Measurements from ENCODE around the gene CNTN4. TPM values are rescaled to one million over a fixed set of nuclear protein-coding genes. Genes with fewer than 3 reads are reported as not detected.

Gene CNTN4
- total RNA-seq, 2 donors from 2014 or later: 9.1 to 16.8 TPM

DNA sequence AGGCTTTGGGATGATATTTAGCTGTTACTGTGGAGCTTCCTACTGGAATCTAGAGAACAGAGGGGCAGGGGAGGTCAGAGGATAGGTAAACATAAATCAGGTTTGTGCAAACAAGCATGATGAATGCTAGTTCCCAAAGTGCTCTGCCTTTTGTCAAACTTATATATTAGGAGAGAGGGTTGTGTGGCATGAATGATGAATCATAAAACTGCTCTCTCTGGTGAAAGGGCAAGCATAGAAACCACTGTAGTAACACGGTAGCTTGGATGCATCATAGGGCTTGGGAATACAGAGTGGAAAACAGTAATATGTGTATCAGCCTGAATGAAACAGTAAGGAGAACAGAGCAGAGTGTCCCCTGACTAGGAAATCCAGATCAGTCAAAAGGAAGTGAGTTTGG is 524.8 kb downstream of the CNTN4 start:
- intact Hi-C loops (cut with DNase I, micrococcal nuclease): no loop called here
- no peak for ATAC-seq
- DNase-seq: no peak

DNA sequence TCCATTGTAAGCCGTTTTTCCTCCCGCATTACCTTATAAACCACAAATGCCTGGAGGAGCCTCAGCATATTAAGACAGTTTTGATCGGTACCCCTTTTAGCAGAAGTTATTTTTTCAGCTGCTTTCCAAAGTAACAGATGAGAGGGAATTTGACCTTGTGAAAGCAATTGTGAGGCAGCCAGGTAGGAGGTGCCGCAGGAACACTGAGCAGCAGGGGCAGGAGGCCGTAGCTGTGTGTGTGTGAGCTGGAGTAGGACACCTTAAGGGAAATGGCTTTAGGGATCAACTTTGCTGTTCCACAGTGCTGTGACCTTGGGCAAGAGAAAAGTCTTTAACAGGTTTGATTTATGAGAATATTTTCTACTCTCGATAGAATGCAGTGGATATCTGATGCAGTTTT is 529.5 kb downstream of the CNTN4 start:
- intact Hi-C loops (cut with DNase I, micrococcal nuclease): no loop called here
- DNase-seq (no peak), ATAC-seq (no peak)

DNA sequence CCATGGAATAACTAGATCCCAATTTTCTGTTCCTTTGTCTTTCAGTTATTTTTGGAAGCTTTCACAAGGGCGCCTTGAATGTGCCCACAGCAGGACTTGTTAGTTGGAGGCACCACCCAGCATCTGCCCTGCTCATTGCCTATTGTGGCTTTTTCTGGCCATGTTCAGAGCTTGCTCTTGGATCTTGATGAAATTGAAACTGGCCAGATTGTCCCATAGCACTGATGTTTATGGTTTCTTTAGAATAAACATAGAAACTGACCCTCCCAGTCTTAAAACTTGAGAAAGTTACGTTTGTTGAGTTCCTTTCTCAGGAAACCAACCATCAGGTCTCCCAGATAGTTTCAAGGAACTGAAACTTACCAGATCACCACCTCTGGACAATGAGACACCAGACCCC is 536.8 kb downstream of the CNTN4 start:
- no peak for DNase-seq
- ATAC-seq: no peak
- intact Hi-C loops (cut with DNase I, micrococcal nuclease): no loop called here

DNA sequence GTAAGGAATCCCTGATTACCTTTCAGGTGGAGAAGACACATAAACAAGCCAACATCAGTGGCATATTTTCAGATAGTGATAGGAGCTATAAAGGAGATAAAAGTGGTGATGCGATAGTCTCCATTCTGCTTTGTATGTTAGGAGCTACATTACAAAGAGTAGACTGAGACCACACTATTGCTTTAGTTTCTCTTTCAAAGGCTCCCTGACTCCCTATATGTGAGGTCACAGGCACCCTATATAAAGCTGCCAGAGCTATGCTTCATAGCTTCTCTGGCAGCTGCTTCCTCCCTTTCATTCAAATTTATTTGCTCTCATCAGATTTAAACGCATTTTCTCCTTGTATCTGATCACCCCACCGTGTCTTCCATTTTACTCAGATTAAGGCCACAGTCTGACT is 544.9 kb downstream of the CNTN4 start:
- DNase-seq (no peak), ATAC-seq (no peak)
- intact Hi-C loops (cut with DNase I, micrococcal nuclease): no loop called here

DNA sequence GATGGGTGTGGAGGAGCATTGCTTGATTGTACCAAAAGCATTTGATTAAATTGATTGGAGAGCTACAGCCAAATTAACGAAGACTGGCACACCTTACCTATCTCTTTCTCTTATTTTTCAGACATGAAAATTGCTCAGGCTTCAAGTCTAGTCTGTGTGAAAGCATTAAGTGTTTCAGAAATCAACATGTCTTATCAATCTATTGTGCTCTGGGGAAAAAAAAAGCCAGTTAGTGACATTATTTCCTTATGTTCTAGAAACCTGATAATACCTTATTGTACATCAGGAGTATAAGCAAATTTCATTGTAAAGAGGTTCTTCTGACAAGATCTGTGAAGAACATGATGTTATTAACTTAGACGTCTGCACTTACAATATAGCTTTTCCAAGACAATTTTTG is 546.3 kb downstream of the CNTN4 start:
- no peak for DNase-seq
- intact Hi-C loops (cut with DNase I, micrococcal nuclease): no loop called here
- ATAC-seq: no peak

DNA sequence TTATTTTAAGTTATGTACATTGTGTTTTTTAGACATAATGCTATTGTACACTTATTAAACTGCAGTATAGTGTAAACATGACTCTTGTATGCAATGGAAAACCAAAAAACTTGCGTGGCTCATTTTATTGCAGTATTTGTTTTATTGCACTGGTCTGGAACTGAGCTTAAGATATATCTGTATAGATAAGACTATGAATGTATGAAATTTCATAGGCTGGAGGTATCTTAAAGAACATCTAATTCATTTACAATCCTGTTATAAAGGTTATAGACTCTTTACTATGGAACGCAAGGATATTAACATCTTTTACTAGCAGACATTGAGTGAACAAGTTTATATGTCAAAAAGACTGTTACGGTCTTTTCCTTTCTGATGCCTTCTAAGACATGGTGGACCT is 552.1 kb downstream of the CNTN4 start:
- DNase-seq: no peak
- intact Hi-C loops (cut with DNase I, micrococcal nuclease): no loop called here
- no peak for ATAC-seq

DNA sequence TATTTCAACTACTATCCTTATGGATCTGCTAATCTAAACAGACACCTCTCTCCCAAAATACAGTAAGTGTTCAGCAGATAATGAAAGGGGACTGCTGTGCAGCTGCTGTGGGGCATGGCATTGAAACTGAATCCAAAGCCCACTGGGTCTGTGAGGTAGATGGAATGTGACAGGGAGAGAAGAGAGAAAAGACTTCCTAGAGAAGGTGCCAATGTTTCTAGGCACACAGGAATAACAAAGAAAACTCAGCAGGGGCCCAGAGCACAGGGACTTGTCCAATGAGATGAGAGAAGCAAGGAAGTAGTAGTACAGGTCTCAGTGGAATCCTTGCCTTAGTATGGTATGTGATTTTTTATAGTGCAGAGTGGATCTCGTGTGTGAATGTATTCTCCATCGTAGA is 553.7 kb downstream of the CNTN4 start:
- intact Hi-C loops (cut with DNase I, micrococcal nuclease): no loop called here
- DNase-seq: no peak
- ATAC-seq: no peak

DNA sequence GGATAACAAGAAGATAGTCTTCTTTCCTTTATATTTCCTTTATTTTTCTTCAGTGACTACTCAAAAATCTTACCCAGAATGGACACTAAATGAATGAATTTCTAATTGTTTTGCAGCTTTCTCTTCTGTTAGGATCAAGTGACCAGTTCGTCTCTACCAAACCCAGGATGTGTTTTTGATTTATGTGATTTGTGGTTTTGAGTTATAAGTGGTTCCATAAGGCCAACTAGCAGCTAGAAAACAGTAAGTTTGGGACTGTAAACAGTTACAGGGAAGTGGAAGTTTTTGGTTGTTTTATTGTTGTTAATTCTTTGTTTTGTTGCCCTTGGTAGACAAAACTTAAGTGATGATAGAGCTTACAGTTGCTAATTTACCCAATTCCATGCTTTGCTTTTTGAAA is 555.0 kb downstream of the CNTN4 start:
- DNase-seq (no peak), ATAC-seq (no peak)
- intact Hi-C loops (cut with DNase I, micrococcal nuclease): no loop called here

DNA sequence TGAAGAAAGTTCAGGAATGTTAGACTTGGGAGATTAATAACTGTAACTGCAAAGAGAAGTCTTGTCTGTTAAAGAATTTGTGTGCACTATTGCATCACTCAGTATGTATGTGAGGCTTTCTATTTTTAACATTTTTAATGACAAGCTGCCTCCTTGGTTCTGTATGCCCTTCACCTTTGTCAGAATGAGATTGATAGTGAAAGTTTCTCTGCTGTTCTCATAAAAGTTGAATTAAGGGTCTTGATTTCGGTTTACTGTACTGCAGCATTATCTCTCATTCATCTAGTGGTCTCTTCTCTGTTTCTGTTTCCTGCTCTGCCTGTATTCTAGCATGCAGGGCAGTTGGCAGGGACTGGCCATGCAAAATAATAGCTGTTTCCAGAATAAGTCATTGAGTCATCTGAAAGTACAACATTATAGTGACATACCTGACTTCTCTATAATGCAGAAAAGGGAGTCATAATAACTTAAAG is 556.6 kb downstream of the CNTN4 start:
- DNase-seq (no peak), ATAC-seq (no peak)
- intact Hi-C loops (cut with DNase I, micrococcal nuclease): no loop called here

DNA sequence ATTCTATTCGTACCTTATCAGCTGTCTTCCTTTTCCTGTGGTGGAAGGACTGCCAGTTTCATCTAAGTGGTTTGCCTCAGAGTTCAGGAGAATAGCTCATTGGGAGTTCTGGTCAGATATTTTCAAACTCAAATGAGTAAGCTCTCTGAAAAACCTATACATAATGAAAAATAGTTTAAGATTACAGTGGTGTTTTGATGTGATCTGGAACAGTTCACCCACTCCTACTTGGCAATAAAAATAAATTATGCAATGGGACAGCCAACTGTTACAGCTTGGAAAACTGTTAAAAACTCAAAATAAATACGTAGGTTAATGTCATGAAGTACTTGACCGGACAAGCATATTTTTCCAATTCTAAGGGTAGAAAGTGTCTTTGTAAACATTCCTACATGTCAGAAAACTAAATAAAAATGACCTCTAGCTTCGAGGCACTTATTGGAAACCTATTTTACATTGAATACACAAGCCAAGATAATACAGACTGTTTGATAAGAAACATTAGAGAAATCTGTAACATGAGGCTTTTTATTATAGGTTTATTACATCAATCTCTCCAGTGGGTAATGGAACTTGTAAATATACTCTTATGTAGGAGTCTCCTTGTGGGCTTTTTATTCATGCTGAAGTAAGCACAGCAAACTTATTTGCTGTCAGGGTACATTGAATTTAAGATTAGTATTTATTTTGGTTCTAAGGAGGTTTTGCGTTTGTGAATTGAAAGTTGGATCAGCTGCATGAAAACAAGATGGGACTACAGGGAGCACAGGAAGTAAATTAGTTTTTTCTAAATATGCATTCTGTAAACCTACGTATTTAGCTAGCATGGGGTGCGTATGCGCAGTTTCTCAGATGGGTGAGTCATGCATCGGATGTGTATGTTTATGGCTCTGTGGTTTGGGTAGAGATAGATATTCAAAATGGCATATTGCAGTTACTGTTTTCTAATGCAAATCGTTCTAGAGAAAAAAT is 558.4 kb downstream of the CNTN4 start:
- no peak for DNase-seq
- ATAC-seq: no peak

DNA sequence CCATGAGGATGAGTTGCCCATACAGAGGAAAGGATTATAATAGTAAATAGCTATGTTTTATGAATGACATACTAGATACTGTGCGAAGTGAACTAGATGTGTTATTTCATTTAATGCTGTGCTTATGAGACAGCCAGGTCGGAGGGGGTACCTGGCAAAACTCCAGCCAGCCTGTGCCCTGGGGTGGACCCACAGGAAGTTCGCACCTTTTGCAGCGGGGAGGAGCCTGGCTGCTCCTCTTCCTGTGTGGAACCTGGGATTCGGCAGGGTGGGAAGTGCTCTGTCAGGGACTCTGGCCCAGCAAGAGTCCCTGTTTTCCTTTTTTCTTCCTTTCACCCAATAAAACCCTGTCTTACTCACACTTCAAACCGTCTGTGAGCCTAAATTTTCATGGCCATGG is 559.3 kb downstream of the CNTN4 start:
- DNase-seq (no peak), ATAC-seq (no peak)
- intact Hi-C loops (cut with DNase I, micrococcal nuclease): no loop called here

More for the DNA sequence above, 558.4 kb downstream of the CNTN4 start:
- intact Hi-C loops (cut with DNase I, micrococcal nuclease): no loop called here

DNA sequence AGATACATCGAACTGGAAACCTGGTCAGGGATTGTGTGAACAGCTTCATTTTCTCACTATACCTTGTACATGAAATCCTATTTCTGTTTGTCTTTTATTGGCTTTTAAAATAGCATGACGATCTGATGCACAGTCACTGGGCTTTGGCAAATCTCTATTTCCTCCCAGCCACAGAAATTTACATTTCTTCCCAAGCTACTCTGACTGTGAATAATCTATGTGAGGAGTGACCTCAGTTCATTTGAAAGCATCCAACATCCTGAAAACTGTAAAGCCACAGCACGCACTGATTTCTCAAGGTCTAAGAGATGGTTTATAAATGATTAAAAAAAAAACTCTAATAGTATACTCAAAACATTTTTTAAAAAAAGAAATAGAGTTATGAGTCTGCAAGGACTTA is 561.2 kb downstream of the CNTN4 start:
- intact Hi-C loops (cut with DNase I, micrococcal nuclease): no loop called here
- ATAC-seq: no peak
- no peak for DNase-seq

DNA sequence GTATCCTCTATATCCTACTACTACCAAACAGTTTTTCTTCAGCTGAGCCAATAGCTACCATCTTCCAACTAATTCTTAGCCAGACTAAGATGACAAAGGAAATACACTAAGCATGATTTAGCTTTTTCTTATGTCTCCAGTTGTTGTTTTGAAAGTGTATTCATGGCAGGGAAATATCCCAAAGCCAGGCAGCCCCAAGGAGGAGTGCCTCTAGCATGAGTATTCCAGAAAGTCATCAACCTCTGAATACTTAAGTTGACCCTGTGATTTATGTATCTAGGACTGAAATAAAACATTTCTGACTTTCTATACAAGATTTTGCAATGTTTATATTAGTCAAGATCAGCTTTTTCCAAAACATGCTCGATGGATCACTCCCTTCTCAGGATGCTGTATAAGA is 562.4 kb downstream of the CNTN4 start:
- no peak for ATAC-seq
- intact Hi-C loops (cut with DNase I, micrococcal nuclease): no loop called here
- no peak for DNase-seq

DNA sequence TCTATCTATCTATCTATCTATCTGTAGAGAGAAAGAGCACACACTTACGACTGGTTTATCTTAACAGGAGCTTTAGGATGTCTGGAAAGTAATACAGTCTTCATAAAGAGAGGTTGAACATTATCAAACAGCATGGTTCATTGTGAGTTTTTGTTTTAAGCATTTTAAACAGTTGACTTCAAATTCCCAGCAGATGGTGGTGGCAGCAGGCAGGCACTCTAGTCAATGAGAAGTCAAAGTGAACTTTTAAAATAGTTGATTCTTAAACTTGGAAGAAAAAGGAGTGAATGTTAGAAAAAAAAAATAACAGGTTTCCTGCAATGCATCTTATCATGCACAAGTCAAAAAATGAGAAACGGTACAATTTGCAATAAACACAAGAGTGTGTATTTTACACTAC is 578.8 kb downstream of the CNTN4 start:
- intact Hi-C loops (cut with DNase I, micrococcal nuclease): no loop called here
- ATAC-seq (no peak), DNase-seq (no peak)

DNA sequence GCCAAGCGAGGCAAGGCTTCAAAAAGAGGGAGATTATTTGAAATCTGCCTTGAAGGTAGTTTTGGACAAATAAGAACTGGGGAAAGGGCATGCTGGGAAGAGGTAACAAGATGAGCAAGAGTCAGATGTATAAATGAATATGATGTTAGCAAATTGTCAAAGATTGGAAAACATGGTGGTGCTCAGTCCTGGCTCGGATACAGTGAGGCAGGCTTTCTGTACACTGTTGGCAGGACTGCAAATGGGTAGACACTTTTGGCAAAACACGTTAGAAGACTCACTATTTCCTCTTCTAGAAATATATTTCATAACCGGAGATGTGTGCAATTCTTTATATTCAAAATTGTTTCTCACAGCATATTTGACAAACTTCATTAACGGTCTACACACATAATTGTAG is 581.6 kb downstream of the CNTN4 start:
- DNase-seq: no peak
- intact Hi-C loops (cut with DNase I, micrococcal nuclease): no loop called here
- ATAC-seq: no peak

DNA sequence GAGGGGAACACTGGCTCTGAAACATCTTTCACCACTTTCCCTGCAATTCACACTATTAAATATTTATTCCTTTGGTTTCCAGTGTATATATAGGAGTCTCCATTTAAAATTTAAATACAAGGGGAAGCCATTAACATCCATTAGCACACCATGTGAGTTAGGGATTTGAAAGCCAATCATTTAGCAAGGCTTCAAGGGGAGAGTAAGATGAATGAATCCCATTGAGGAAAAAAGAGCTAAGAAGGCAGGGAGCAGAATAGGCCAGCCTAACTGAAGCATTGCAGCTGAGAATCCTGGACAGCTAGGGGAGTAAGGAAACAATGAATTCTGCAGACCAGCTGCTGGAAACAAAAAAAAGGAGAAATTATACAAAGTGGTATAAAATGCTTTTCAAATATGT is 585.4 kb downstream of the CNTN4 start:
- no peak for DNase-seq
- no peak for ATAC-seq
- intact Hi-C loops (cut with DNase I, micrococcal nuclease): no loop called here

DNA sequence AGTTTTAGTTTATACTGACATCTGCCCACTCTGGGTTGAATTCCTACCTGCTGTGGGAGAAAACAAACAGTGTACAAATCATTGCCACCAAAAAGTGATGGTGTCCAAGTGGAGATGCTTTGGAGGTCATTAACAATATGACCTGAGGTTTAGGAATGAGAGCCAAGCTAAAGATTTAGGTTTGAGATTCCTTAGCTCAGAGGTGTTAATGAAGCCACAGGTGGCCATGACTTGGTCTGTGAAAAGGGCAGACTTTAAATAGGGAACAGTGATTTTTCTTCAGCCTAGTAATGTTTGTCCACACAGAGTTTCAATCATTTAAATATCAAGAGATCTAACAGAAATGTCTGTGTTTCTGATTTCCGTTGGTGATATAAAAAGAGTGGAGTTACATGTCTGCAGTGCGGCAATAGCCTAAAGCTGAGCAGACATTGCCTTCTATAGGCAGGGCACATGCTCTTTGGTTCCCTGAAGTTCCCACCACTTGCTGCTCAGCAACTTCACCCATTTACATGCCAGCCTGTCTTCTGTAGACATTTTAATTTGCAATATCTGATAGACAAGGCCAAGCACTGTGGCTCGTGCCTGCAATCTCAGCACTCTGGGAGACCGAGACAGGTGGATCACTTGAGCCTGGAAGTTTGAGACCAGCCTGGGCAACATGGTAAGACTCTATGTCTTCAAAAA is 588.3 kb downstream of the CNTN4 start:
- no peak for ATAC-seq
- intact Hi-C loops (cut with DNase I, micrococcal nuclease): no loop called here
- no peak for DNase-seq

DNA sequence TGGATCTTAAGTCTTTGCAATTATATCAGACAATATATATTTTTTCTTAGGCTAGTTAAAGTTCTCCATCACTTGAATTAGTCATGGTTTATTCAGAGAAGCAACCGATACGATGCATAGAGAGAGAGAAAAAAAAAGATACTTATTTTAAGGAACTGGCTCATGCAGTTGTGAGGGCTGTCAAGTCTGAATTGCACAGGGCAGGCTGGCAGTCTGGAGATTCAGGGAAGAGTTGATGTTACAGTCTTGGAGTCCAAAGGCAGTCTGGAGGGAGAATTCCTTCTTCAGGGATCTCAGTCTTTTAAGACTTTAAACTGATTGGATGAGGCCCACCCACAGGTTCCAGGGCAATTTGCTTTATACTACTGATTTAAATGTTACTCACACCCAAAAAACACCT is 598.9 kb downstream of the CNTN4 start:
- no peak for ATAC-seq
- DNase-seq: no peak
- intact Hi-C loops (cut with DNase I, micrococcal nuclease): no loop called here

DNA sequence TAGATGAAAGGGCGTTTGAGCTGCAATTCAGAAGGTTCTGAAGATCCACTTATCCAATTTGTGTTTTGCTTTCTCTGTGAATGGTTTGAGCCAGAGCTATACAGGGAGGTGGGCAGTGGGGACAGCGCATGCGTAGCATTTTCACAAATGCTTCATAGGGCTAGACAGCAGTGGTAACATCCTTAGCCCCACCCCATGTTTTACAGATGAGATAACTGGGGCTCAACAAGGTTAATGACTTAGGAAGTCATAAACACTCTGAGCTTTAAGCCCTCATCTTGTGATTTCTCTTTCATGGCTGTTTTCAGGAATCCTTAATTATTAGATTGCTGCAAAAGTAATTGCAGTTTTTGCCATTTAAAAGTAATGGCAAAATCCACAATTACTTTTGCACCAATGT is 602.8 kb downstream of the CNTN4 start:
- intact Hi-C loops (cut with DNase I, micrococcal nuclease): no loop called here
- ATAC-seq (no peak), DNase-seq (no peak)

DNA sequence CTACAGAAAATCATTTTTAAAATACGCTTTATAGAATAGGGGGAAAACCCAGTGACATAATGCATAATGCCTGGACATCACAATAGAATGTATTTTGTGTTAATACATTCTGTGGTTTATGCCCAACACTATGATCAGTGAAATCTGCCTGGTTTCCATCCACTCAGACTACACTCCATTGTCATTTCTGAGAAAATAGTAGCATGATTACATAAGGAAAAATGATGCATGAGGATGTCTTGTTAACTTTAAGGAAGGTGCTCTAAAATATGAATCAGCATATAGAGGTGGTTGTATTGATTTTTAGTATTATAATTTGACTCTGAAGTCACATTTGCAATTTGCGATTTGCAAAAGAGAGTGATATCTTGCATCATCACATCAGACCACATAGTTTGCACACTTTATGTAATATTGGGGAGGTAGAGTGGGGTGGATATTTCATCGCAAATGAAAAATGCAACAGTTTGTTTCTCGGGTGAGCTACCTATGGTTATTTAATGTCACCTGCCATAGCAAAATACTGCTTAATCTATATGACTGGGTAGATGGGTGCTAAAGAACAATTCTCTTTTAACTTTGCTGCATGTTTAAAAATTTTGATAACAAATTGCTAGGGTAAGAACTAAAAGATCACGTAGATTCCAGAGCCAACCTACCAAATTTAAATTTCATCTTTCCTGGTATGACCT is 607.6 kb downstream of the CNTN4 start:
- DNase-seq: no peak
- no peak for ATAC-seq
- intact Hi-C loops (cut with DNase I, micrococcal nuclease): no loop called here
